Measurements from ENCODE around the gene RNF11.

GRCh38 chr1:51305371-51305823 lies 69.3 kb downstream of the RNF11 start:
- no peak for TF ChIP-seq CTCF (IDR thresholded peaks at IDR 0.05)
- TF ChIP-seq POLR2A (IDR thresholded peaks at IDR 0.05): no peak

All from uterus (tissue), 2 donors.